Midbrain (tissue), 1 donor: ENCODE results near the gene CELSR3.

Experiments
- DNase-seq: peaks from one replicate; lab custom pipeline; 2025; lab: John Stamatoyannopoulos, UW

CELSR3 gene

GRCh38 chr3:48685603-48686511 lies 23.2 kb upstream of the CELSR3 start, which contains the start of gene NCKIPSD:
Gene NCKIPSD (minus strand): TSS chr3:48685915. CDS start chr3:48685807, 108 bp downstream.
- peak; percentile 91 for DNase-seq

DNA sequence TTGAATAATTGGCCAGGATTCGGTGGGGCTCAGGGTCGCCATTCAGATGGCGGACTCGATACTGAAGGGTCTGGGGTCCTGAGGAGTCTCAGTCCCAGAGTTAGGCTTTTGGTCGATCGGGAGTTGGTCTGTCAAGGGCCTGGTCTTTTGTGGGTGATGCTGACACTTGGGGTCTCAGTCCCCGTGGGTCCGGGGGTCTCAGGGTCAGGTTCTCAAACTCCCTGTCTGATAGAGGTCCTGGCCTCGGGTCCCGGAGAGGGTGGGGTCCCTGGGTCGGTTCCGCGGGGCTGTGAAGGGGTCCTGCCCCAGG lies 22.6 kb upstream of the CELSR3 start:
- DNase-seq = no peak

GRCh38 chr3:48684480-48685143 lies 21.9 kb upstream of the CELSR3 start:
- no peak for DNase-seq

- no peak for DNase-seq
These were observed 21.3 kb upstream of the CELSR3 start for GRCh38 chr3:48684054-48684349.

- no peak for DNase-seq
These were observed 20.1 kb upstream of the CELSR3 start for GRCh38 chr3:48682786-48683185.

DNA sequence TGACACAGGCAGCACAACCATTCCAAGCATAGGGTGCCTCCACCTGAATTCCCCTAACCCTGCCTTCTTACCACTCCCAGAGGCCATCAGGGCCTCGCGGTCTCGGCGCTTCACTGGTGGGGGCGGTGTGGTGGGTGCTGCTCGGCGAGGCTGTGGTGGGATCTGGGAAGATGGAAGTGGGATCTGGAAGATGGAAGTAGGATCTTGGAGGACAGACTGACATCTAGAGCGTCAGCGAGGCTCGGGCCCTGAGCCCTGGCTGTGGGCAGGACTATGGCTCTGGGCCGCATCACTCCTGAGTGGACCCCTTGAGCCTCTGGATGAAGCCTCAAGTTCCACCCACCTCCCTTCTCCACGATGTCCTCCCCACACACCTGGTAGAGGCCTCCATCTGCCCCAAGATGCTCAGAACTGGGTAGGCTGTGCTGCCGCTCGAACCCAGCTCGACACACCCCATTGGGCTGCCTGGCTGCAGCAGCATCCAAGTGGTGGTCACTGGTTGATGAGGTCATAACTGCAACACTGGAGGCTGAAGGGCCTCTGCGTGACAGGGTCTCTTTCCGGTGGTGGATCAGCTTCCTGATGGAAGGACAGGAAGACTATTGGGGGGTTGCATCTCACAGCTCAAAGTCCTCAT lies 19.4 kb upstream of the CELSR3 start:
- no peak for DNase-seq

GRCh38 chr3:48681541-48681880 lies 18.8 kb upstream of the CELSR3 start:
- no peak for DNase-seq

DNA sequence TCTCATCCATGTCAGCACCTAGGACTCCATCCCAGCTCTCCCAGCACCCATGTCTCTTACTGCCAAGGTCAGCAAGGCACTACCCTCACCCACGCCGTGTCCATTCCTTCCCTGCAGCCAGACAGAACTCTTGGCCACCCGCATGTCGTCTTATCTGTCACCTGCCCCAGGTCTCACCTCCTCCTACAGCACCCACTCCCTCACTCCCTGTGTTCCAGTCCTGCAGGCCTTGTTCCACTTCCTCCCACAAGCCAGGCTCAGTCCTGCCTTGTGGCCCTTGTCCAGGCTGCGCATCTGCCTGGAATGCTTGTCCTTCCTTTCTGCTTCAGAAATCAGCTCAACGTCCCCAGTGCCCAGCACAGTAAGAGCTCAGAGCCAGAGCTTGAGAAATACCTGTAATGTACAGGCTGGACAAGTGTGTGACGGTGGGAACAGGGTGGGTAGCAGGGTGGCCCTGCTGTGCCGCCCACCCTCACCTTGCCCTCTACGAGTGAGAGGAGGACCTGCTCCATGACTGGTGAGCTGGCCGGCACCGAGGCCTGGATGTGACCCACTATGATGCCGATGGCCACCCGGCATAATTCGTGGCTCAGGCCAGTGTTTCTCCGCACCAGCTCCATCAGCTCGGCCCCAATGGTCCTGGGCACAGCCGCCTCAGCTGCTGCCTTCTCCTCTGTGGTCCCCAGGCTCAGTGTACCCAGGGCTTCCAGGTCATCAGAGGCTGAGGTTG lies 18.3 kb upstream of the CELSR3 start:
- no peak for DNase-seq

DNA sequence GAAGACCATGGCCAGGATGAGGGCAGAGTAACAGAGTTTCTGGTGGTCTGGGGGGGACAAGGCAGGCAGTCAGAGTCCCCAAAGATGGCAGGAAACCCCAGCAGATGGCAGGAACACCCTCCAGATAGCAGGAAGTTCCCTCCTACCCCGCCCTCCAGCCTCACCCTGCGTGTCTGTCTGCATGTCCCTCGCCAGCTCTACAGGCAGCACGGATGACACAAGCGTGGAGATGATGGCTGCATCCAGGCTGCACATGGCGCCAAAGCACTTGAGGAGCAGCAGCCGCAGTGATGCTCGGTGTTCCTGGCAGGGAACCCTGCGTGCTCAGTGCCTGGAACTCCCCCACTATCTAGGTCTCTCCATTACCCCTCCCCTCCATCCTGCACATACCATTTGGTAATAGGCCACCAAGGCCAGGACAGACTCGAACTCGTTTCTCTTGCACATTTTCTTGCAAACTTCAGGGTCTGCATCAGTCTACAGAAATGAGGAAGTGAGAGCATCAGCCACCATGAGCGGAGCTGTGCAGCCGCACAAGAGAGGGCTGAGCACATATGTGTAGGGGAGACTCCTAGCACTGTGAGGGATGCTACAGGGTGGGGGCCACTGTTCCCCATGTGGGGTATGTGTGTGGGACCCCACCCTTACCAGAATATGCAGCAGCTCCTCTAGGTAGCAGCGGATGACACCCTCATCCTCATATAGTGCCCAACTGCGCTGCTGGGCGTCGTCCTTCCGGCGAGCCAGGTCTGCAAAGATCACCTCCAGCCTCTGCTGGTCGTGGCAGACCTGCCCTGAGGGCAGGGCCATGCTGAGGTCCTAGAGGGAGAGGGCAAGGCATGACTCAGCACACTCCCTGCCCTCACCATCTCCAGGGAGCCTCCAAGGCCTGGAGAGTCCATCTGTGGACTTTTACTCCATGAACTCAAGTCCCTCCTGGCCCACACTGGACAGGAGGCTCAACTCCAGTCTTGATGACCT lies 17.0 kb upstream of the CELSR3 start:
- no peak for DNase-seq

GRCh38 chr3:48678566-48679380 lies 16.1 kb upstream of the CELSR3 start:
- no peak for DNase-seq

DNA sequence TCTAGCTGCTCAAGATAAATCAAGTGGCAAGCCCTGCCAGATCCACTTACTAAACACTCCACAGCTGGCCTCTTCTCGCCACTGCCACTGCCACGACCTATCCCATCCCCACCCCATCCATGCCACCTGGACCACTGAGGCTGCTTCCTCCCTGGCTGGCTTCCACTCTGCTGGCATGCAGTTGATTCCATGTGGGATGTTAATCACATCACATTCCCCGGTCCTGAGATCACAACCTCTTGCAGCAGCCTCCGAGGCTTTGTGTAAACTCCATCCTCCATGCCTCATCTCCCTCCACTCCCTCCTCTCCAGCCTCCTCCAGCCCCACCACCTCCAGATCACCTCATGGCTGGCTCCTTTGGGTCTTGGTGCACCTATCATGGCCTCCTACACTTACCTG lies 15.4 kb upstream of the CELSR3 start:
- no peak for DNase-seq

DNA sequence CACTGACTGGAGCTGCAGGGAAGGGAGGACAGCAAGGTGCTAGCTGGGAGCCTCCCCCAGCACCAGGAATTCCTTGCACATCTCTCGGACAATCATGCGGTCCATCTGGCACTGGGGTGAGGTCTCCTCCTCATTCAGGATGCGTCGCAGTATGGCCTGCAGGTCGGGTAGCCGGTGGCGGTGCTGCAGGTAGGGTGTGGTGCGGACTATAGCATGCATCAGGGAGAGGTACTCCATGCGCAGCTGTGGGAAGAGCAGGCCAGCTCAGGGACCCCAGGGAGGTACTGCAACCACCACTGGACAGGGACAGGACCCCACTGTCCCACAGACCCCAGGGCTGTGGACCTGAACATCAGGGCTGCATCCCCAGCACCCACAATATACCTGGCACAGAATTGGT lies 11.8 kb upstream of the CELSR3 start:
- no peak for DNase-seq

DNA sequence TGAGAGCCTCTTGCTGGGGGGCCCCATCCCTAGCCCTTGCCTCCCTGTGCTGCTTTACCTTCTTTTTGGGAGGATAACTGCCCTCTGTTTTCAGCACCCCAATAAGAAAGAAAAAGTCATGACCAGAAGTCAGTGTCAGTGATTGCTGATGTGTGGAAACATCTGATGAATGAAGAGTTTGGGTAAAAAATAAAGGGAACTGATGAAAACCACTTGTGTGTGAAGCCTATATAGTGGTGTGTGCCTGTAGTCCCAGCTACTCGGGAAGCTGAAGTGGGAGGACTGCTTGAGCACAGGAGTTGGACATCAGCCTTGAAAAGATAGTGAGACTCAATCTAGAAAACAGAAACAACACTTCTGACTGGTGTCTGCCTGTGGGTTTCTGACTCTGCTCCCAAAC lies 9.8 kb upstream of the CELSR3 start:
- no peak for DNase-seq

GRCh38 chr3:48664929-48665328 lies 2.2 kb upstream of the CELSR3 start:
- DNase-seq = no peak

- no peak for DNase-seq
These were observed 1.6 kb upstream of the CELSR3 start for GRCh38 chr3:48664313-48664644.

DNA sequence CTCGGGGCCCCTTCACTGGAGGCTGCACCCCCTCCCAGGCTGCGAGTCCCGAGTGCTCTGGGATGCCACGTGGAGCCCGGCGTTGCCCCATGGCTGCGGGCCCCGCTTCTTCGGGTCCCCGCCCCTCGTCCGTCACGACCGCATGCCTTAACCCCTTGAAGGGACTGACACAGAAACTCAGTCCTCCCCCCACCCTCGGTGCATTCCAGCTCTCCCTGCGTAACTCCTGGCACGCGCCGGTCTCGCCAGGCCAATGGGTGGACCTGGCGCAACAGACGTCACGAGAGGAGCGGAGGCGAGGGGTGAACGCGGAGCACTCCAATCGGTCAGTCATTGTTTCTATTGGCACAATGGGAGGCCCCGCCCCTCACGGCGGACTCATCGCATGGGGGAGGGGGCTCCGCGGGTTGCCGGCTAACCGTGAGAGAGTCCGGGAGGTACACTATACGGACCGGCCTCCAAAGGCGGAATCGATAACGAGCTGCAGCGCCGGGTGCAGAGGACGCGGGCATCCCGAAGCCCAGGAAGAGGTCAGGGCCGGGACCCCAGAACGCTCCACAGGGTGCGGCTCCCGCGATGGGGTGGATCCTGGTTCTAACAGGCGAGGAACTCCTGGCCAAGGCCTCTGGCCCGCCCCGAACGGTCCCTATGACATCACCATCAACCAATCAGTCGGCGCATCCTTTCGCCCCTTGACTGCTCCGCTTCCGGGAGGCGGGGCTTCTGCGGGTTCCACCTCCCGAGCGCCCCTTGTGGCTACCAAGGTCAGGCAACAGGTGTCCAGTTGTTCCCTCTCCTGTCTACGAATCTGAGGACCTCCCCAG lies 1.0 kb upstream of the CELSR3 start:
- DNase-seq = peak; percentile 95

- DNase-seq = no peak
These were observed 437 bp downstream of the CELSR3 start for GRCh38 chr3:48662145-48662752.

GRCh38 chr3:48661501-48662144 lies 1.1 kb downstream of the CELSR3 start:
- peak; percentile 49 for DNase-seq
